GM18907 (cell line): ENCODE results near the gene PPM1N.

Source experiments
- ATAC-seq: cut with Tn5 transposase; IDR thresholded peaks from one replicate; pipeline ENCODE4 v1.9.1; 2021; ENCODE audit warnings: mild to moderate bottlenecking, moderate library complexity; ENCODE audit not compliant: unreplicated experiment

PPM1N gene

DNA sequence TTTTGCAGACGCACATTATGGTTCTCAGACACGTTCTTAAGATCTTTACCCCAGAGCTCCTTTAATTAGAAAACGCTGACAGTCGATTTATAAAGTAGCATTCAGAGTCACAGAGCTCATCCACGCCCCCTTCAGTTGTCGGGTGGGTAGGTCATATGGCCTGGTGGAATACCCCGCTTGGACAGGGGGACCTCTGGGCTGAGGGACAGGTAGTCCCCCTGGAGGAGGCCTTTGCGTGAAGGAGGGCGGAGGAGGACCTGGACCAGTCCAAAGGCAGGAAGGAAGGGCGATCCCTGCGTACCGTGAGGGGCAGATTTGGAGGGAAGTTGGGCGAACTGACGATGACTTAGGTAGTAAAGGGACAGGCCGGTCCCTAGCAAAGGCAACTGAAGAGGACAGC, 29.5 kb downstream of the PPM1N start:
- no peak for ATAC-seq

DNA sequence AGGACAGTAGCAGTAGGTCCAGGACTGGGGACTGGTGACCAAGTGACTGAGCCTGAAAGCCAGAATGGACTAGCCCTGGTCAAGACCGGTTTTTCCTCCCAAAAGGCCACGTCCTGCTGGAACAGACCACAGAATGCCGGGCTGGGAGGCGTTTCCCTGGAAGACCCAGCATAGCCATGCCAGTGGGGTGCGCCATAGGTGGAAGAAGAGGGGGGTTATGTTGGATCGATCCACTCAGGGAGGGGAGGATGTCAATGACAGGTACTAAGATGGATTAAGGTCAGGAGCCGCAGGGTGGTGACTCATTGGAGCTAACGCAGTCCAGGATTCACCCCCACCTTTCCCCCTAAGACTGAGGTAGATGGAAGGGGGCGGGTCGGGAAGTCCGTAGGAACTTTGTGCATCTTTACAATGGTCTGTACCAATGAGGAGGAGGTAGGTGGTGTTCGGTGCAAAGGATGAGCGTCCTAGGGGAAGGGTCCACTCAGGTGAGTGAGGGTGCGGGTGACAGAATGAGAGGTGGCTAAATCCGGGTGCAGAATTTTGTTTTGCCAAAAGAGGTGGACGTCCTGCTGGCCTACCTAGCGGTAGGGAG, 30.0 kb downstream of the PPM1N start:
- ATAC-seq, result no peak

GRCh38 chr19:45528744-45529419, 30.6 kb downstream of the PPM1N start:
- ATAC-seq, result no peak

DNA sequence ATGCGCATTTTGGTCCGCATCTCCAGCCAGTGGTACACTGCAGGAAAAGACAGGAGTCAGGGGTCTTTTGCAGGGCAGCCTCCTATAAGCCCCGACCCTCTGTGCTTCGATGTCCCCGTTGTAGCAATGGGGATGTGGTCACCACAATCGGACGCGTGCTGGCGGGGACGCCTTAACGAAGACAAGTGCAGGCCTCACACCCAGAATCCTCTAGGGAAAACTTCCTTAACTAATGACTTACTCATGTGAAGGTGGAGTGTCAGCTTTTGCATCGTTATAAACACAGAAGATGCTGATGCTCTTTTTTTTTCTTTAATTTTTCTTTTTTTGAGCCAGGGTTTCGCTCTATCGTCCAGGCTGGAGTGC, 31.2 kb downstream of the PPM1N start:
- ATAC-seq, result no peak

- no peak for ATAC-seq
Measured at GRCh38 chr19:45531349-45531748, 33.1 kb downstream of the PPM1N start.

DNA sequence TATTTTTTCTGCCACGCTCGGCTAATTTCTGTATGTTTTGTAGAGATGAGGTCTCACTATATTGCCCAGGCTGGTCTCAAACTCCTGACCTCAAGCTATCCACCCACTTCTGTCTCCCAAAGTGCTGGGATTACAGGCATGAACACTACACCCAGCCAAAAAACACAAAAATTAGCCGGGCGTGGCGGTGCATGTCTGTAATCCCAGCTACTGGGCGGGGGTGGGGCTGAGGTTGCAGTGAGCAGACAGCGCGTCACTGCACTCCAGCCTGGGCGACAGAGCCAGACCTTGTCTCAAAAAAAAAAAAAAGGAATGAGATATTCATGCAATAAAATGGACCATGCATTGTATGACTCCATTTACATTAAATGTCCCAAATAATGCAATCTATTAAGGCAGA, 41.2 kb downstream of the PPM1N start:
- no peak for ATAC-seq

- no peak for ATAC-seq
Measured at GRCh38 chr19:45542234-45542668, 44.0 kb downstream of the PPM1N start.

DNA sequence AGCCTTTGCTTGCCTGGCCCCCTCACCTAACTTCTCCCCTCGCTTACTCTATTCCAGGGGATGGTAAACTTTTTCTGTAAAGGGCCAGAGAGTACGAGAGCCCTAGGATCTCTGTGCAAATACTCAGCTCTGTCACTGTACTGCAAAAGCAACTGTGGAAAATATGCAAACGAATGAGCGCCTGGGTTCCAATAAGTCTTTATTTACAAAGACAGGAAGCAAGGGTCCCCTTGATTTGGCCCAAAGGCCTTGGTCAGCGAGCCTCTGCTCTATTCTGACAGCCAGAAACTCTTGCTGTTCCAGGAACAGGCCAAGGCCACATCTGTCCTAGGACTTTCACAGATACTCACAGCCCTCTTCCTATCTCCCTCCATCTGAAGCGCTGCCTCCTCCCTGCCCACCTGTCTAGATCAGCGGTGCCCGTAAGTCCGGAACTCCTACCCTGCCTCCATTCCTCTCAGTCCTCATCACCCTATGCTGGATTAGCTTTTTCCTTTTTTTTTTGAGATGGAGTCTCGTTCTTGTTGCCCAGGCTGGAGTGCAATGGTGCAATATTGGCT, 49.0 kb downstream of the PPM1N start:
- ATAC-seq, result no peak

- ATAC-seq, result no peak
Measured at GRCh38 chr19:45547965-45548609, 49.8 kb downstream of the PPM1N start.
